ENCODE measurements around the gene GRB10.

The GRB10 gene

DNA sequence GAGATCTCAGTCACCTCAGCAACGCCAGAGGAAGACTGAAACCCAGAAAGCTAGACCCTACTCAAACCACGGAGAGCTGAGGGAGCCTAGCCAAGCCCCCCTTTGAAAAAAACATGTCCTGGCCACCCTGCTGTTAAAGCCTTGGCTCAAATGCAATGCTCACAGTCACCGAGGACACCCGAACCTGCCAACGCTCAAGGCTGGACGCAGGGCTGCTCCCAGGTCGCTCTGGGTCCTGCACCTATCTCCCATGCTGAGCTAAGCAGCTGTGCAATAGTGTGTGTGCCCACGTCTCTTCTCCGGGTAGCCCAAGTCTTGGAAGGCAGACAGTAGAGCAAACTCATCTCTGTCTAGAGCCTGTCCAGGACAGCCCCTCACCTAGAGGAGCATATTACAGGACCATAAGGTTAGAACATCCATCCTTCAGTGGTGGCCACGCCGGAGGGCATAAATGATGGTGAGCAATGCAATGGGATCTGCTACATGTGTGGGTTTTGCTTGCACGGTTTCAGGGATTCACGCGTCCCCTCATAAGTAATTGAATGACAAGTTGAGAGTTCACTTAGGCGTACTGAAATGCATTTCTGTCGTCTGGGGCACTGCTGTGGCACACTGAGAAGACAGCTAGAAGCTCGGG, 123.2 kb downstream of the GRB10 start:
- no peak for TF ChIP-seq ZNF274 (IDR thresholded peaks at IDR 0.05; ENCODE audit: low read depth, low read length)
- no peak overlapping the region for H3K4me3 ChIP-seq (ENCODE audit: low read length)

DNA sequence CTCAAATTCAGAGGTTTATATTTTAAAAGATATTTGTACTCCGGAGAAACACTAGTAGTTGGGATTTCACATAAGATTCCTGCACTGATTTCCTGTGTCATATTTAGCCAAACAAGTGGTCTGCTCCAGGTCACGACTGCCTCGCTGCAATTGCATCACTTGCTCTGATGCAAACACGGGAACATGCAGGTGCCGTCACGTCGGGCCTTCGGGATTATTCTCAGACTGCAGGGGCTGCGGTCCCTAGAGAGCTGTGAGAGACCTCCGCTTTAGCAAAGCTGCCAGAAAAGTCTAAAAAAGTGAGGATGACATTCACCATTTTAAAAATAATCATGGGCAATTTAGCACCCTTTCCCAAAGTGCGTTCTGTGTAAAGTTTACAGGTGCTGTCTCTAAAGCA, 124.0 kb downstream of the GRB10 start:
- TF ChIP-seq ZNF274 (IDR thresholded peaks at IDR 0.05; ENCODE audit: low read depth, low read length), result no peak
- H3K4me3 ChIP-seq (ENCODE audit: low read length), result no peak overlapping the region

DNA sequence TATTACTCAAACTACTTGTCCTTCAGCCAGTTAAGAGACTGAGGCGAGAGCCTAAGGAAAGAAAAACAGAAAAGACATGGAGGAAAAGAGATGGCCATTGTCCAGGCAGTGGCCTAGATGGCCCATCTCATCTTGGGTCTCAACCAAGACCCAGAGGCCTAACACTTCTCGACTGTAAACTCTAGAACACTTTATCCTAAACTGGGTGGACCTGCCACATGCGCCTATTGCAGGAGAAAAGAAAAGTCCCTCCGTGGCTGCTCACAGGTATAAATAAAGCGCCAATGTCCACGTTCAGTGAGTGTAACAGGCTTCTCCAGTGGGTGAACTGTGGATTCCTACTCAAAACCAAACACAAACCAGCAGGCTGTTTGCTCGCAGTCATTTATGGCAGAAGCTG, 124.8 kb downstream of the GRB10 start:
- no peak for TF ChIP-seq ZNF274 (IDR thresholded peaks at IDR 0.05; ENCODE audit: low read depth, low read length)
- H3K4me3 ChIP-seq (ENCODE audit: low read length), result no peak overlapping the region

DNA sequence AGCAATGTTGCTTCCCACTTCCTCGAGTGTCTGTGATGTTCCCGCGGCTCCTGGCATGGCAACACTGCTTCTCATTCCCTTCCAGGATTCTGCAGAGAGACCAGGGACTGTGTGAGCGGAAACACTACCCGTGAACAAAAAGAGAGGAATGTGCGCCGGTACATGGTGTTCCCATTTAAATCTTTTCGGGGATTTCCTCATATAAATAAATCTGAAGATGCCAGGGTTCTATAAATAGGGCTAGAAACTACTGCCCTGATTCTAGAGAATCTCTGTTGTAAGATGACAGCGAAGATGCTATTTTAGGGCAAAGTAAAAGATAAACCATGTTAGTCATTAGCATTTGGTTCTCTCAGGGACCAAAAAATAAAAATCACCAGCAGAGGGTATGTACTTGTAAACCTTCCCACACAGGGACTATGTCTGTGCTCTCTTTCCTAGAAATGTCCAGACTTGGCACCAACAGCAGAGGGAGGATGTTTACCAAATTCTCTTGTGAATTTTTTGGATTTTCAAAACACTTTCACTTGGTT, 125.3 kb downstream of the GRB10 start:
- H3K4me3 ChIP-seq (ENCODE audit: low read length), result no peak overlapping the region
- TF ChIP-seq ZNF274 (IDR thresholded peaks at IDR 0.05; ENCODE audit: low read depth, low read length), result no peak

DNA sequence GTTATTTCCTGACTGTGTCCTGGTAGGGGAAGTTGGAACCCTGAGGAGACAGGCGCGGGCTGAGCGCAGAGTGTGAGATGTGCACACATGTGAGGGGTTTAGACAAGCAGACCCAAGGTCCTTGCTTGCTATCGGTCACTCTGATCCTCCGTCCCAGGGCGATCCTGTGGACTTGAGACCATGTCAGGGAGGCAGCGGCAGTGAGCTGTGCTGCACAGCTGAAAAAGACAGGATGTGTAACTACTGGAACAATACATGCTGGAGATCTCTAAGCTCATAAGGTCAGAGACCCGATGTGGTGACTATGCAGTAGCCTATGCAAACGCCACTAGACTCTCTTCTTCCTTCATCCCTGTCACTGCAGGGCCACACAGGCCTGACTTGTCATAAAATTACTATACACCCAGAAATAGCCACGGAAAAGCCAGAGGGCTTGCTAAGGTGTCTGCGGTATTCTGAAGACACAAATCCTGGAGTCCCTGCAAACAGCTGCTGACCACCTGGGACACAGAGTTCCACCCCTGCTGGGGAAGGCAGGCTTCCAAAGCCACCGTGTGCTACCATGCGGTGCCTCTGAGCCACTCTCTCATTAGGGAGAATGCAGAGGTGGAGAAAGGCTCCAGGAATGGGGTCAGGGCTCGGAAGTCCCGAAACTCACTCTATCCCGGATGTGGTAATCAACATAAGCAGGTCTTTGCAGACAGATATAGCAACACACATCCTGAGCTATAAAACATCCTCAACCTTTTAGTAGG, 126.4 kb downstream of the GRB10 start:
- H3K4me3 ChIP-seq (ENCODE audit: low read length), result no peak overlapping the region
- TF ChIP-seq ZNF274 (IDR thresholded peaks at IDR 0.05; ENCODE audit: low read depth, low read length), result no peak

DNA sequence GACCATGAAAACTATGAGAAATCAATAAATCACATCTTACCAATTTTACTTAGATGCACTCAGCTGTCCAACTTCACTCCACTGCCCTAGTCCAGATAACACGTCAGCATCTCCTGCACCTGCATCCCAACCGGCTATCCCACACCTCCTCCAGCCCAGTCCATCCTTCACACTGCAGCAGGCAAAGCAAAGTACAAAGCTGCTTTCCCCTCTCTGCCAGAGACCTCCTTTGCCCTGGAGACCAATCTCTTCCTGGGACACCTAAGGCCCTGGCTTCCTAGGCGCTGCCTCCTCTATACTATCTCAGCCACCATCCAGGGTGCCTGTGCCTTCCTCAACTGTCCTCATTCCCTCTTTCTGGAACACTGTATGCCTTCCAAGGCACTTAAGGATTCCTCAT, 127.2 kb downstream of the GRB10 start:
- no peak for TF ChIP-seq ZNF274 (IDR thresholded peaks at IDR 0.05; ENCODE audit: low read depth, low read length)
- H3K4me3 ChIP-seq (ENCODE audit: low read length), result no peak overlapping the region

DNA sequence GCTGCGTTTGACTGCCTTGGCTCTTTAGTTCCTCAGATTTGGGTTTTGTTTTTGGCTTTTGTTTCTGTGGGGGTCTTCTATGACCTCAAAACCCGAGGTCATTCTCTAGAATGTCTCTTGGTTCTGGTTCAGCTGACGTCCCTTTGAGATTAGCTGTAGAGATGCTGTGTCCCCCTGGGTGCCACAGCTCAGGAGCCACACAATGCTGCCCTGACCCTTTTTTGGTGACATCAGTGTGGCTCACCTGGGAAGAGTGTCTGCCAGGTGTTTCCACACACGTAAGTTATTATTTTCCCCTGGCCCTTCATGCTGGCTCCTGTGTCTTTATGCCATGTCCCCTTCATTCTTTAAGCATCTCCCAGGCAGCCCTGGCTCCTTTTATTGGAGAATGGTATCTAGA, 127.7 kb downstream of the GRB10 start:
- no peak for TF ChIP-seq ZNF274 (IDR thresholded peaks at IDR 0.05; ENCODE audit: low read depth, low read length)
- H3K4me3 ChIP-seq (ENCODE audit: low read length), result no peak overlapping the region

DNA sequence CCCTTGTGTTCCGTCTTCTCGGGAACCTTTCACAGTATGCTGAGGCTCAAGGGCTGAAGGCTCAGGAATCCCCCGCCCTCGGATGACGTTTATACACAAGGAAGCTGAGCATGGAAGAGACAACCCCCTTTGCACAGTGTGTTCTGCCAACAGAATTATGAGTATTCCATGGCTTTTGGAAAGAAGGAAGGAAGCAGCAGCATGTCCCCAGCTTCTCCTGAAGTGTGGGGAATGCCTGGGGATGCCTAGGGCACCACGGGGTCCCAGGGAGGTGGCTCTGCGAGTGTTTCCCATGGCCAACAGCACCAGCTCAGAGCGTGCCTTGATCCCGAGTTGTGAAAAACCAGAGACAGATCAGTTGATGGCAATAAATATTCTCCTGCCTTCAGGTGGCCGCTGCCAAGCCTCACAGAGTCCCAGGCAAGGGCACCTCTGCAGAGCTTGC, 128.7 kb downstream of the GRB10 start:
- TF ChIP-seq ZNF274 (IDR thresholded peaks at IDR 0.05; ENCODE audit: low read depth, low read length), result no peak
- H3K4me3 ChIP-seq (ENCODE audit: low read length), result no peak overlapping the region

DNA sequence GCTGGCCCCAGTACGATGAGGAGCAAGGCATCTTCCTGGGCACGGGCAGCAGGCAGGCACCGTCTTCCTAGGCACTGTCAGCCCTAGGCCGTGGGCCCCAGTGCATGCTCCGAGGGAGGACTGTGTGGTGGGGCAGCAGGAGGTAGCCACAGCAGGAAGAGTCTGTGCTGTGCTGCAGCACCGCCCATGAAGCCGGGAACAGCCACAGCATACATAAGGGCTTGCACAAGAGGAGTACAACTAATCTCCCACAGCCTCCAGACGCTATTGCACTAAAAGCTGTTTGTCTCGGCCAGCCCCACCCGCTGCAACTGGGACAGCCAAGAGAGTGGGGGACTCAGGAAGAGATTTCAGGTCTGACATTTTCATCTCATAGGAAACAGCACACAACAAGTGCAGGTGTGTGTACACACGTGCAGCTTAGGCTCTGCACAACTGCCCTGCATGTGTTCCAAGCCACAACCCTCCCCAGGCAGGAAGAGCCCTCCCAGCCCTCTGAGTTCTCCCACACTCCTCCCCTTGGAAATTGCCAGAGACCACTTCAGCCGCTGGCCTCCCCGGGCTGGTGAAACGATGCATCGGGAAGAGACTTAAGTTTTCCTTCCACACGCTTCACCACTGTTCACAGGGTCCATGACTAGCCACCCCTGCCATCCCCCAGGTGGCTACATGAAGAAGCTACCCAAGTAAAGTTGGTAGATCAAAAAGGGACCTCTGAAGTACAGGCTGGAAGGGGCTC, 129.4 kb downstream of the GRB10 start:
- TF ChIP-seq ZNF274 (IDR thresholded peaks at IDR 0.05; ENCODE audit: low read depth, low read length), result no peak
- no peak overlapping the region for H3K4me3 ChIP-seq (ENCODE audit: low read length)

DNA sequence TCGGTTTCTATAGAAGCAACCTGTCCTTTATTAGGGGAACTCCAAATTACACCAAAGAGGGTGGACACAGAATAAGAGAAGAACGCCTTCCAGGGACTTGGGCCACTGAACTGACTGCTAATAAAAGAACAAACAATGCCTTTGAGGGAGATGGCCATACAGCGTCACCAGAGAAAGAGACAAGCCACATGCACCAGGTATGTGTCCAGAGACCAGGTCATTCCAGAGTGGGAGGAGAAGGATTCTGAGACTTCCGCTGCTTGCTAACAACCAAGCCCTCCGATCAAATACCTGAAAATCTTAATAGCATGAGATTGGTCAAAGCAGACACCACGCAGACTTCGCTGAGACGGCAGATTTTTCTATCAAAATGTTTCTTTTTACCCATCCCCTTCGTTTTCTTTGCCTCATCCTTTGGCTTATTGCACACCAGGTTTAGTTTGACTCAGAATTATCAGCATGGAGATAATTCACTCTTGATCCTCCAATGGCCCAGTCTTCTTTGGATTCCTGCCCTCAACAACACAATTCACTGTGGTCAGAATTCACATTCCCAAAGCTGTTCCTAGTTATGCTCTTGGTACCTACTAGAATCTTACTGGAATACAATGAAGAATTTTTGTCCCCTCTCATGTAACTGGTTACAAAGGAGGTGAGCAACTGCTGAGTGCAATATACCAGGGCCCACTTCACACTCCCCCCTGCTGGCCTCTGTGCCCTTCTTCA, 130.1 kb downstream of the GRB10 start:
- no peak overlapping the region for H3K4me3 ChIP-seq (ENCODE audit: low read length)
- TF ChIP-seq ZNF274 (IDR thresholded peaks at IDR 0.05; ENCODE audit: low read depth, low read length), result no peak

DNA sequence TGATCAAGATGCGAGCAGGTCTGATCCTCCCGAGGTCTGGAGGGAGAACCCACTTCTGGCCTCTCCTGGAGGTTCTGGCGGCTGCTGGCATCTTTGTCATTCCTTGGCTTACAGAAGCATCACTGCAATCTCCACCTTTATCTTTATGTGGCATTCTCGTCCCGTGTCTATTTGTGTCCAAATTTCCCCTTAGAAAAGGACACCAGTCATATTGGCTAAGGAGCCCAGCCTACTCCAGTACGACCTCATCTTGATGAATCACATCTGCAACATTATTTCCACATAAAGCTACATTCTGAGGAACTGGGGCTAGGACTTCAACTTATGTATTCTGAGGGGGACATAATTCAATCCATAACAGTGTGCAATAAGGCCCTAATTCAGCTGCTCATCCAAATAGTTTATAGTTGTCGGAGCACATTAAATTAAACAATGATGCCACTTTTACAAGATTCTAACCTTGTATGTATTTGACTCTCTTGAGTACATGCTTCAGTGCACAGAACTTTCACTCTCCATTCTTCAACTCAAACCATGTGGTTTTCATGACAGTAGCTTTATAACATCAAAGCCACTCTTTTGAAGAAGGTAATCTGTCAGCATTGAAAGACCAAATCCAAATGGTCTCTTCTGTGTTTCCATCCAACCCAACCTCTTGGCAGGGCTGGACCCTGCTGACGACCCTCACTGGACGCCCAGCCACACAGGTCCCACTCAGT, 131.3 kb downstream of the GRB10 start:
- H3K4me3 ChIP-seq (ENCODE audit: low read length), result no peak overlapping the region
- TF ChIP-seq ZNF274 (IDR thresholded peaks at IDR 0.05; ENCODE audit: low read depth, low read length), result no peak

DNA sequence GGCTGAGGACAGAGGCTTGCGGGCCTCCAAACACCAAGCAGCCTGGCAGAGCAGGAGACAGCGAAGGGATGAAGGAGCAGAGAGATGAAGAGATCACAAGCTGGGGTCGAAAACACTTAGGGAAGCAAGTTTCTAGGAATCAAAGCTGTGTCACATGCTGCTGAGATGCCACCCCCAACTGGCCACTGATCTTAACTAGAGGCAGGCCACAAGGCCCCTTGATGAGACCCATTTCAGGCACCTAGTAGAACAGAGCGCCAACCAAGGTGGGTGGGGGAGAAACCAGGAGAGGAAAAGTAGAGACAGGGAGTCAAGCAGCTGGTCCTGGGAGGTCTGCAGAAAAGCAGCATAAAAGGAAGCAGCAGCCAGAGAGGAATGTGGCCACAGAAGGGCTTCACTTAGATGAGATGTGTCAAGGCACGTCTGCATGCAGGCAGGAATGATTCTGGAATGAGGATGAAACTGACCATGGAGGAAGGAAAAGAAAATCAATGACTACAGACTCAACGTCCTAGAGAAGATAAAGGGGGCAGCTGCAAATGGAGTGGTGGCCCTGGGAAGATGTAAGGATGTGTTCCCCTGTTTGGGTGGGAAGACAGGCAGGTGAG, 132.5 kb downstream of the GRB10 start:
- no peak overlapping the region for H3K4me3 ChIP-seq (ENCODE audit: low read length)
- TF ChIP-seq ZNF274 (IDR thresholded peaks at IDR 0.05; ENCODE audit: low read depth, low read length), result no peak

DNA sequence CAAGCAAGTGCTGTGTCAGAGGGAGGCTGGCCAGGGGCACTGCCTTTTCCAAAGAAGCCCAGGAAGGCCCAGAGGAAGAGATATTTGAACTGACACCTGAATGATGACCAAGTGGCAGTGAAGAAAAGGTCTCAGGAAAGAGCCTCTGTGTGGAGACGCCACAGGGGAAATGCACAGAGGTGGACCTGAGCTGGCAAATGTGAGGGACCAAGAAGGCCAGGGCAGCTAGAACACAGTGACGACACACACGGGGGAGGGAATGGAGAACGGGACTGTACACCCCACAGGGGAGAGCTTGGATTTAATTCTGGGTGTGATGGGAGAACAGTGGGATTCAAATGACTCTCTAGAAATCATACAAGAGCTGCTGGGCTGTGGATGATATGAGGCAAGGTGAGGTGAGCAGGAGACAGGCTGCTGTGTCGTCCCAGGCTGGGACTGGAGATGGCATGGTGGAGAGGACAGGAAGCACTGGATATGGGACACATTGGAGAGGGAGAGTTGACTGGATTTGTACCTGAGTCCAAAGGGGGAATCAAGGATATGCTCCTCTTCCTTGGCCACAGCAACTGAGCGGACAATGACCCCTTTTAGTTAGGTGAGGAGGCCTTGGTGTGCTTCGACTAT, 133.3 kb downstream of the GRB10 start:
- no peak for TF ChIP-seq ZNF274 (IDR thresholded peaks at IDR 0.05; ENCODE audit: low read depth, low read length)

More for the DNA sequence above, 133.3 kb downstream of the GRB10 start:
- no peak overlapping the region for H3K4me3 ChIP-seq (ENCODE audit: low read length)
